Neural cell (in vitro differentiated cells): Measurements from ENCODE around the gene DCDC1. TPM values are rescaled to one million over a fixed set of nuclear protein-coding genes. Genes with fewer than 3 reads are reported as not detected.

ENCODE experiments used
- H2AFZ ChIP-seq: fragments of 200-600, 300-800 bp; sonication (generic), shearing (Covaris generic); 2 replicates; pipeline ENCODE4 v1.6.0; 2014; ENCODE audit warnings: low read depth, mild to moderate bottlenecking, antibody characterized with exemption, low read length, moderate library complexity
- H3F3A ChIP-seq: fragments of 200-600 bp; shearing (Covaris generic); 2 replicates; pipeline ENCODE4 v1.6.1; 2016; ENCODE audit warnings: mild to moderate bottlenecking, moderate library complexity, mixed read lengths, antibody characterized with exemption, low read length; ENCODE audit not compliant: insufficient read depth, poor library complexity, severe bottlenecking
- H3K27ac ChIP-seq: fragments of 200-600, 300-800 bp; sonication (generic), shearing (Covaris generic); 2 replicates; pipeline ENCODE4 v1.5.1; 2014; ENCODE audit warnings: mild to moderate bottlenecking, low read length, moderate library complexity
- H3K27me3 ChIP-seq: fragments of 300-800, 200-600 bp; sonication (generic), shearing (Covaris generic); 2 replicates; pipeline ENCODE4 v1.6.0; 2014; ENCODE audit warnings: mild to moderate bottlenecking, low read depth, low read length, moderate library complexity; ENCODE audit not compliant: insufficient read depth
- H3K36me3 ChIP-seq: fragments of 300-800, 200-600 bp; sonication (generic), shearing (Covaris generic); 2 replicates; pipeline ENCODE4 v1.5.1; 2014; ENCODE audit warnings: mild to moderate bottlenecking, antibody characterized with exemption, low read length, moderate library complexity; ENCODE audit not compliant: insufficient read depth
- H3K4me2 ChIP-seq: fragments of 300-800, 200-600 bp; sonication (generic), shearing (Covaris generic); 2 replicates; pipeline ENCODE4 v1.6.0; 2014; ENCODE audit warnings: mild to moderate bottlenecking, low read length
- H3K4me3 ChIP-seq: fragments of 300-800, 200-600 bp; sonication (generic), shearing (Covaris generic); 2 replicates; pipeline ENCODE4 v1.5.1; 2014; ENCODE audit warnings: mild to moderate bottlenecking, low read length, moderate library complexity
- H3K79me2 ChIP-seq: fragments of 200-600 bp; shearing (Covaris generic); replicated peaks from 2 replicates; pipeline ENCODE4 v1.6.0; 2014; ENCODE audit warnings: mild to moderate bottlenecking, low read length, moderate library complexity; ENCODE audit not compliant: insufficient read depth
- H3K9ac ChIP-seq: fragments of 300-800, 200-600 bp; sonication (generic), shearing (Covaris generic); 2 replicates; pipeline ENCODE4 v1.6.1; 2016; ENCODE audit warnings: mild to moderate bottlenecking, low read length, mixed read lengths
- H3K9me2 ChIP-seq: fragments of 200-600 bp; shearing (Covaris generic); 2 replicates; pipeline ENCODE4 v1.6.1; 2016; ENCODE audit warnings: mild to moderate bottlenecking, low read length, mixed read lengths; ENCODE audit not compliant: insufficient read depth
- H3K9me3 ChIP-seq: fragments of 200-600, 300-800 bp; sonication (generic), shearing (Covaris generic); 2 replicates; pipeline ENCODE4 v1.6.1; 2016; ENCODE audit warnings: mild to moderate bottlenecking, mixed run types, low read length, moderate library complexity, mixed read lengths
- H4K20me1 ChIP-seq: fragments of 200-600 bp; shearing (Covaris generic); 2 replicates; pipeline ENCODE4 v1.6.1; 2016; ENCODE audit warnings: mild to moderate bottlenecking, mixed run types; ENCODE audit not compliant: insufficient read depth
- CTCF ChIP-seq: fragments of 450-650 bp; IDR thresholded peaks from 2 replicates; pipeline ENCODE4 v1.5.1; 2014; ENCODE audit warnings: antibody characterized with exemption, mild to moderate bottlenecking, moderate library complexity; ENCODE audit not compliant: poor library complexity, severe bottlenecking
- EP300 ChIP-seq: fragments of 450-650 bp; conservative IDR thresholded peaks from 2 replicates; pipeline ENCODE4 v1.6.1; 2014; ENCODE audit warnings: antibody characterized with exemption, mild to moderate bottlenecking, moderate library complexity; ENCODE audit not compliant: poor library complexity, severe bottlenecking
- EZH2 ChIP-seq: fragments of 200-600, 300-800 bp; shearing (Covaris generic), sonication (generic); IDR thresholded peaks from 2 replicates; pipeline ENCODE4 v1.6.1; 2014; ENCODE audit warnings: antibody characterized with exemption, low read length, borderline replicate concordance, mild to moderate bottlenecking; ENCODE audit not compliant: insufficient read depth, poor library complexity, severe bottlenecking
- MXI1 ChIP-seq: fragments of 450-650 bp; conservative IDR thresholded peaks from 2 replicates; pipeline ENCODE4 v1.6.1; 2014; ENCODE audit warnings: antibody characterized with exemption, mild to moderate bottlenecking; ENCODE audit not compliant: poor library complexity, severe bottlenecking
- POLR2AphosphoS5 ChIP-seq: IDR thresholded peaks from 2 replicates; pipeline ENCODE4 v1.6.1; 2012
- RAD21 ChIP-seq: fragments of 450-650 bp; conservative IDR thresholded peaks from 2 replicates; pipeline ENCODE4 v1.6.1; 2014; ENCODE audit warnings: antibody characterized with exemption, mild to moderate bottlenecking, moderate library complexity
- REST ChIP-seq: IDR thresholded peaks from 2 replicates; pipeline ENCODE4 v1.6.1; 2012; ENCODE audit warnings: borderline replicate concordance
- SMC3 ChIP-seq: fragments of 450-650 bp; conservative IDR thresholded peaks from 2 replicates; pipeline ENCODE4 v1.6.1; 2014; ENCODE audit warnings: antibody characterized with exemption, mild to moderate bottlenecking, moderate library complexity; ENCODE audit not compliant: poor library complexity
- TAF1 ChIP-seq: IDR thresholded peaks from 2 replicates; pipeline ENCODE4 v1.6.1; 2012; ENCODE audit warnings: low read depth
- polyA plus RNA-seq: library from polyadenylated mRNA; depleted of rRNA; stranded (reverse); fragments of >200 nt; gene quantifications from 2 replicates; pipeline ENCODE4 v1.2.3, GENCODE V29; 2014

The DCDC1 gene
- polyA plus RNA-seq, 1 donor from 2014 or later: 5.0 TPM

GRCh38 chr11:31264834-31265233 is 104.7 kb downstream of the DCDC1 start:
- Histone ChIP-seq H3F3A (no peaks in the 10 kb centered on the region), H3K27ac (no peak overlapping the region), H3K4me3 (no peak overlapping the region), H3K36me3 (no peaks in the 10 kb centered on the region), H3K4me2 (no peak overlapping the region), H3K9me2 (no peaks in the 10 kb centered on the region), H3K9me3 (no peaks in the 10 kb centered on the region), H3K79me2 (no peaks in the 10 kb centered on the region), H4K20me1 (no peaks in the 10 kb centered on the region), H3K27me3 (no peaks in the 10 kb centered on the region), H2AFZ (no peak overlapping the region), H3K9ac (no peak overlapping the region)
- TF ChIP-seq TAF1 (no peak), POLR2AphosphoS5 (no peak), RAD21 (no peak), EP300 (no peak), CTCF (no peak), EZH2 (no peak), REST (no peak), MXI1 (no peak), SMC3 (no peak)

- Histone ChIP-seq H3K27me3 (no peaks in the 10 kb centered on the region), H3F3A (no peaks in the 10 kb centered on the region), H3K9me3 (no peaks in the 10 kb centered on the region), H2AFZ (no peak overlapping the region), H3K9ac (no peak overlapping the region), H3K79me2 (no peaks in the 10 kb centered on the region), H4K20me1 (no peaks in the 10 kb centered on the region), H3K27ac (no peak overlapping the region), H3K4me2 (no peak overlapping the region), H3K9me2 (no peaks in the 10 kb centered on the region), H3K4me3 (no peak overlapping the region), H3K36me3 (no peaks in the 10 kb centered on the region)
- TF ChIP-seq EZH2 (no peak), POLR2AphosphoS5 (no peak), MXI1 (no peak), RAD21 (no peak), SMC3 (no peak), REST (no peak)
Observed at GRCh38 chr11:31262761-31263160, 106.8 kb downstream of the DCDC1 start.
